HG02938 (cell line): Measurements from ENCODE around the gene CCDC83.
A peak's percentile ranks its signal among the peaks of the same experiment; 100 is the strongest.
"Not testable (repeated sequence)": the region's sequence is repeated elsewhere in the genome, so short reads cannot be mapped to it uniquely, and the experiment has no call there.

Experiments used
- ATAC-seq: cut with Tn5 transposase; IDR thresholded peaks from one replicate; pipeline ENCODE4 v1.9.1; 2021; ENCODE audit warnings: mild to moderate bottlenecking, moderate library complexity; ENCODE audit not compliant: unreplicated experiment

Gene CCDC83

GRCh38 chr11:85835263-85835662, 19.9 kb upstream of the CCDC83 start:
- no peak for ATAC-seq

GRCh38 chr11:85835729-85836128, 19.5 kb upstream of the CCDC83 start:
- ATAC-seq = no peak

DNA sequence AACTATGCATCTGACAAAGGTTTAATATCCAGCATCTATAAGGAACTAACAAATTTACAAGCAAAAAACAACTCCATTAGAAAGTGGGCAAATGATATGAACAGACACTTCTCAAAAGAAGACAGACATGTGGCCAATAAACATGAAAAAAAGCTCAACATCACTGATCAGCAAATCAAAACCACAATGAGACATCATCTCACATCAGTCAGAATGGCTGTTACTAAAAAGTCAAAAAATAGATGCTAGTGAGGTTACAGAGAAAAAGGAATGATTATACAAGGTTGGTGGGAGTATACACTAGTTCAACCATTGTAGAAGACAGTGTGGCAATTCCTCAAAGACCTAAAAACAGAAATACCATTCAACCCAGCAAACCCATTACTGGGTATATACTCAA, 14.3 kb upstream of the CCDC83 start:
- not testable (repeated sequence) for ATAC-seq

DNA sequence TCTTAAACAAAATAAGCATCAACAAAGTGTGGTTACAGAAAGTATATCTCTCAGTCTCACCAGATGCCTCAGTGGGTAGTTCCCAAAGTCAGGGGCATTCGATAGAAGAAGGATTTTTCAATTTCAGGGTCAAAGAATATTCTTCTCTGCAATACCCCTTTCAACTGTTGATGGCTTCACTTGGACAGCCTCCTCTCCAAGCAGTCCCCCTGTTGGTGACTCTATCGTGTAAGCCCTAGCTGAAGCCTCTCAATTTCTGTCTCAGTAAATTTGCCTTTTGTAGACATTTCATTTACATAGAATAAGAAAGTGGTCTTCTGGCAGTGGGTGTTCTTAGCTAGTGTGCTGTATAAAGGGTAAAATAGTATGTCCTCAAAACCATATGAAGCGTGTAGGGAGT, 11.3 kb upstream of the CCDC83 start:
- ATAC-seq = no peak

- ATAC-seq = peak; percentile 58
These were observed 10.6 kb upstream of the CCDC83 start for GRCh38 chr11:85844439-85845123.

DNA sequence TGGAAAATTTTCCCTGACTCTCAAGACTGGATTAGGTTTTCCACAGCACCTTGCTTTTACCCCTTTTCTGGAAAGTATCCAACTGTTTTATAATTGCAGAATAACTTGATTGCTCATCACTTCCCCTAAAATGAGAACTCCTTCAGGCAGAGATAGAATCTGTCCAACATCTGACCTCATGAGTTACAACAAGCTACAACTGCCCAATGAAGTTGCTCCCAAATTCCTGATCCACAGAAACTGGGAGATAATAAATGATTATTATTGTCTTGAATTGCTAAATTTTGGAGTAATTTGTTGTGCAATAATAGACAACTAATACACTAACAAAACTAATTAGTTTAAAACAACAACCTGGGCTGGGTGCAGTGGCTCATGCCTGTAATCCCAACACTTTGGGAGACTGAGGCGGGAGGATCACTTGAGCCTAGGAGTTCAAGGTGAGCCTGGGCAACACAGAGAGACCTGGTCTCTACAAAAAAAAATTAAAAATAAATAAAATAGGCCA, 10.0 kb upstream of the CCDC83 start:
- ATAC-seq = no peak

DNA sequence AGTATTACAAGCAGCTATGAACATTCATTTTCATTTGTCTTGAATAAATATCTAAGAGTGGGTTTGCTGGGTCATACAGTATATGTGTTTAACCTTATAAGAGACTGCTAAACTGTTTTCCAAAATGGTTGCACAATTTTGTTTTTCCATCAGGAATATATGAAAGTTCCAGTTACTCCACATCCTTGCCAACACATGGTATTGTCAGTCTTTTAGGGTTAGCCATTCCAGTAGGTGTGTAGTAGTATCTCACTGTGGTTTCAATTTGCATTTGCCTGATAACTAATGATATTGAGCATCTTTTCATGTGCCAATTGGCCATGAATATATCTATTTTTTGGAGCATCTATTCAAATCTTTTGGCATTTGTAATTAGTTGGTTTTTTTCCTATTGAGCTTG, 7.7 kb upstream of the CCDC83 start:
- ATAC-seq = no peak

- no peak for ATAC-seq
These were observed 7.2 kb upstream of the CCDC83 start for GRCh38 chr11:85848006-85848405.

- ATAC-seq = no peak
These were observed 6.6 kb upstream of the CCDC83 start for GRCh38 chr11:85848556-85848955.

- not testable (repeated sequence) for ATAC-seq
These were observed 2.4 kb upstream of the CCDC83 start for GRCh38 chr11:85852754-85853153.

DNA sequence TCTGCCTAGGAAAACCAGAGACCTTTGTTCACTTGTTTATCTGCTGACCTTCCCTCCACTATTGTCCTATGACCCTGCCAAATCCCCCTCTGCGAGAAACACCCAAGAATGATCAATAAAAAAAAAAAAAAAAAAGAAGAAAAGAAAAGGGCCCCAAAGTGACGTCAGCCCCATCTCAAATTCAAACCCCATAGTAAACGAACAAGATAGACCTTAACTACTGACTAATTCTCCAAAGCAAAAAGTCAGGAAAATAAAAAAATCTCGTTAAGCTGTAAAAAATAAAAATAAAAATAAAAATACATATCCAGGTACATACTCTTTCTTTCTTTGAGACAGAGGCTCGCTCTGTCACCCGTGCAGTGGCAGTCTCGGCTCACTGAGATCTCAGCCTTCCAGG, 1.6 kb upstream of the CCDC83 start:
- ATAC-seq = not testable (repeated sequence)

- ATAC-seq = no peak
These were observed 999 bp upstream of the CCDC83 start for GRCh38 chr11:85854212-85854556.

- peak; percentile 99 for ATAC-seq
These were observed 434 bp upstream of the CCDC83 start for GRCh38 chr11:85854557-85855340.

GRCh38 chr11:85857098-85857497, 1.9 kb downstream of the CCDC83 start:
- ATAC-seq = no peak

DNA sequence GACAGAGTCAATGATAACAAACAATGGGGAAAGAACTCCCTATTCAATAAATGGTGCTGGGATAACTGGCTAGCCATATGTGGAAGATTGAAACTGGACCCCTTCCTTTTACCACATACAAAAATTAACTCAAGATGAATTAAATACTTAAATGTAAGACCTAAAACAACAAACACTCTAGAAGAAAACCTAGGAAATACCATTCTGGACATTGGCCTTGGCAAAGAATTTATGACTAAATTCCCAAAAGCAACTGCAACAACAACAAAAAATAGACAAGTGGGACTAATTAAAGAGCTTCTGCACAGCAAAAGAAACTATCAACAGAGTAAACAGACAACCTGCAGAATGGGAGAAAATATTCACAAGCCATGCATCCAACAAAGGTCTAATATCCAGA, 4.4 kb downstream of the CCDC83 start:
- ATAC-seq = not testable (repeated sequence)

DNA sequence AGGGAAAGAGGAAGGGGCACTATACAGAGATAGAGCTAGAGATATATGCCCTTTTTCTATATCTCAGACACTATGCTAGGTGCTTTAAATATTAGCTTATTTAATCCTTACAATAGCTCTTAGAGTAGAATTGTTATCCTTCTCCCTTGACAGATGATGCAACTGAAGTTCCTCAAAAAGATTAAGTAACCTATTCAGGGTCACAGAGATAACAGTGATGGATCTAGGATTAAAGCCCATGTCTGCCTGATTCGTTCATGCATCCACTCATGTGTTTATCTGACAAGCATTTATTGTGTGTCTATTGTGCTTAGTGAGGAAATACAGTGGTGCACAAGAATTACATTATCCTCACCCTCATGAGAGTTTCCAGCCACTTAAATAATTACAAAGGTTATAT, 8.7 kb downstream of the CCDC83 start:
- ATAC-seq = no peak

DNA sequence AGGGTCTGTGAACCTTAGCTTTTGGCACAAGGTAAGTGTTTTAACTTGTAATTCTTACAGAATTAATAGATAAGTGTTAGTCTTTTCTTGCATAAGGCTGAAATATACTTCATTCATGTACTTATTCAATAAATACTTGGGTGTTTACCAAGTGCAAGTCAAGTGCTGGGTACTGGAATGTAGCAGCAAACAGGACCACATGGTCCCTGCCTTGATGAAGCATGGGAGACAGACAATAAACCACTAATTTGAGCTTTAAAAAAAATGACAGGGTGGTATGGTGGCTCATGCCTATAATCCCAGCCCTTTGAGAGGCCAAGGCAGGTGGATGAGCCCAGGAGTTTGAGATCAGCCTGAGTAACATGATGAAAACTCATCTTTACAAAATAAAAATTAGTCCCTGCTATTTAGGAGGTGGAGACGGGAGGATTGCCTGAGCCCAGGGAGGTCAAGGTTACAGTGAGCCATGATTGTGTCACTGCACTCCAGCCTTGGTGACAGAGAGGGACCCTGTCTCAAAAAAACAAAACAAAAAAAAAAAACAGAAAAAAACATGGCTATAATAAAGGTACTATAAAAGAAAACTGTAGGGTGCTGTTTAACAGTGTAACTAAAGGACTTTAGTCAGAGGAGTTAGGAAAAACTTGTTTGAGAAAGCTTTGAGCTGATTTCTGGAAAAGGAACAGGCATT, 11.1 kb downstream of the CCDC83 start:
- no peak for ATAC-seq

DNA sequence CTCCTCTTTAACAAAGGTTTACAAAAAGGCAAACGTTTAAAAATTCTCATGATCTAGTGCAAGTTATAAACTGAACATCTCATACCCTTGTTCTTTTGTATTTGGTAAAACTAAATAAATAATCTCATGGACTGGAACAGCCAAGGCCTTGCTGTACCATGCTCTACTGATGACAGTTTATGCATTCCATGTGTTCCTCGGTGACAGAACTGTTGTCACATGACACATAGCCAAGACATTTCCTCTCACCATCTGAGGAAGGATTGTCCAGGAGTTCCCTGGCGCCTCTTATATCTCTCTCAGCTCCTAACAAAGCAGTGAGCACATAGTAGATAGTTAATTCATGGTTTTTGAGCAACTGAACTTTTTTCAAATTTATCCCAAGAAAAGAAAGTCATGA, 12.6 kb downstream of the CCDC83 start:
- no peak for ATAC-seq

DNA sequence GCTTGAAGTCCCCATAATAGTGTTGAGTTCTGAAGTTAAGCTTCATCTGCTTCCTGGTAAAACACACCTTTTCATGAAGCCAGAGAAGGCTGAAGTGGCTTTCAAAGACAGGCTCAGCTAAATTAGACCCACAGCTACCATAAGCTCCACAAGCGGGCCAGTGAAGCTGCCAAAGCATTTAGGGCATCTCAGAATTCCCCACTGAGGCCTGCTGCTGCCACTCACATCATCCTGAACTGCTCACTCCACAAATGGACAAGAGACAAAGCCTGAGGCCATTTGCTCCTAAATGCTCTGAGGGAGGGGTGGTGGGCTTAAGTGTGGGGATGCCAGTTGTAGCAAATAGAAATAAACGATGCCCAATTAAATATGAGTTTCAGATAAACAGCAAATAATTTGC, 14.6 kb downstream of the CCDC83 start:
- no peak for ATAC-seq

DNA sequence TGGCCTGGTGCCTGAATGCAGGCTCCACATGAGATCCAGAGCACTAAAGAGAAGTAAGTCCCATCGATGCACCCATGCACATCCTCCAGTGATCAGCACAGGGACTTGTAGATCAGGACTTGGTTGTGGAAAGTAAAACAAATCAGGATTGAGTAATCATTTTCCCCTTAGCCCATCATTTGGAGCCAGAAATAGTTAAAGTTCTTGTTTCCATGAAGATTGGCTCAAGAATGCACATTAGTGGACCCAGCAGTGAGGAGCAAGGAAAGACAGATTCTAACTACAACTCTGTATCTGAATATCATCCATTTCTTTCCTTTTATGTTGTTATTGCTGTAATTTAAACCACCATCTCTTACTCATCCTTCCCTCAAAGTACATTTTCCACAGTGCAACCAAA, 19.1 kb downstream of the CCDC83 start:
- ATAC-seq = no peak

DNA sequence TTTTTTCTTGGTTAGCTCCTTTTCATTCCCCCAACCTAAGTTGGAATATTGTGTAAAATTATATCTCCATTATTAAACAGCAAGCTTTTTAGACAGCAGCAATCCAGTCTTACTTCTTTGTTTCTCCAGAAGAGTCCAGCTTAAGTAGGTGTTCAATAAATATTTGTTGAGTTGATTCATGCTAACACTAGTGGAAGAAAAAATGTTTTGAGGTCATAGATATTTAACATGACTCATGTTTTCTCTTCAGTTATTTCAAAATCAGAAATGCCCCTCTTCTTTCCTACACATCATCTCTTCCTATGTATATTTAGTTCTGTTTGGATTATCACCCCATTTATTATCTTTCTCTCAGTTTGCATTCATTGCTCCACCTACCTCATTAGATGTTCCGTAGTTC, 20.3 kb downstream of the CCDC83 start:
- no peak for ATAC-seq

DNA sequence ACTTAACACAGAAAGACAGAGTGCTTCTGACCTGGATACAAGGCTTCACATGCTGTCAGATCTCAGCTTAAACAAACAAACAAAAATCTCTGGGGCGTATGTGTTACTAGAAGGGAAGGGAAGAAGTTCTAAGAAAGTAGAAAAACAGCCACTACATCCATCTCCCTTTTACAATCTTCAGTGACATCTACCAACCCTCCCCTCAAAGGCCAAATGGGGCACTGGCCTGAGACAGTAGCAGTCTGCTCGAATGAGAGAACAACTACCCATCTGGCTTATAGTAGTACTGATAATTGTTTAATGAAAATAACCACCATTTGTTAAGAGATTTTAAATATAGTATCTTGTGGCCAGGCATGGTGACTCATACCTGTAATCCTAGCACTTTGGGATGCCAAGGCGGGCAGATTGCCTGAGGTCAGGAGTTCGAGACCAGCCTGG, 29.4 kb downstream of the CCDC83 start:
- no peak for ATAC-seq
